Raji (cell line): ENCODE results near the gene TAS1R2.
A peak's percentile ranks its signal among the peaks of the same experiment; 100 is the strongest.

Source experiments
- POLR2A ChIP-seq: IDR thresholded peaks from 2 replicates; pipeline ENCODE4 v1.6.1; 2011; ENCODE audit warnings: low read depth, low read length, control low read depth; ENCODE audit not compliant: insufficient read depth

The TAS1R2 gene

DNA sequence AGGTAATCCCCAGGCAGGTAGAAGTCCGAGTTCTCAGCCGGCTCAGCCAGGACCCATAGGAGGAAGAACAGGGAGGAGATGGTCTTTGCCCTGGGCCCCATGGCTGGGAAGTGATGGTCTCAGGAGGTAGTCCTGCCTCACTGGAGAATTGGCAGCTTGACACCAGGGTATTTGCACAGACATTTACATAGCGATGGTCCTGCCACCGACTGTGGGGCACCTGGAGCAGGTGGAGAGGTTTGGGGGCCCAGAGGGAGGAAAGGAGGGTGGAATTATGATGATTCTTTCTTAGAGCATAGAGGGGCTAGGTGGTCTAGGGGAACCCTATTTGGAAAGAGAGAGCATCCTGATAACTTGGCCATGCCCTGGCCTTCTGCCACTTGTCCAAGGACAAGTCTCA, at the start of gene TAS1R2:
Gene TAS1R2 (minus strand): TSS at position 101 of the 400 bp plus-strand sequence. CDS start 0 bp downstream, at position 101.
- no peak for TF ChIP-seq POLR2A

DNA sequence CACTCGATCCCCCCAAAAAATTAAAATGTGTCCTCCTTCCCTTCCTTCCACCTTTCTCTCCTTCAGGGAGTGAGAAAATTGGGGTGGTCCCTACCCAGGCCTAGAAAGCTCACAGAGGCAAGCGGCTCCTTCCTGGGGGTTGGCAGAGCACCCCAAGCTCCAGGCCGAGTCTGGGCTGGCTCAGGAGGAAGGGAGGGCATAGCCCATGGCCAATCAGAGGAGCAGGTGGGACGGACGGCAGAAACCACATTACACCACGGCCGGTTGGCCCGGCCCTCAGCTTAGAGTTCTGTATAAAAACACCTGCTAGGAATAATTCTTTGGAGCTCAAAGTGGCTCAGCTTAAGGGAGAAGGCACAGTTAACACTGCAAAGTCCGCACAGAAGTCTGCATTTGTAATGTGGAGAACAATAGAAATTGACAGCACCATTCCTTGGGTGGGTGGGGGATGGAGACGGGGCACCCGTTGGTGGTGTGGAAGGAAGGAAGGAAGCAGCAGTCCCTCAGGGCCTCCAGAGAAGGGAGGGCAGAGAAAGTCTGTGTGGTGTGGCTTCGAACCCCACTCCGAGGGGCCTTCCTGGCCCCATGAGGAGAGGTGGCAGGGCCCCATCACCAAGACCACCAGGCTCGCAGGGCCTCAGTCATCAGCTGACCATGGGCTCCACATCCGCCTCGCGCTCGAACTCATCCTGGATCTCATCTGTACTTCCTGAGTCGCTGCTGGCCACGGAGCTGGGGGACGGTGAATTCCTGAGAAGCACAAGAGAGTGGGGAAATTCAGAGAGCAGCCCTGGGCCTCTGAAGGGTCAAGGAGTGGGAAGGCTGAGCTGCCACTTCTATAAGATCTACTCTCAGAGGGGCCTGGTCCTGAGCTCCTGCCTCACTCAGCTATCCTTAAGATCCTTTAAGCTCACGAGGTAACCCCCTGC, 48.7 kb upstream of the TAS1R2 start:
- no peak for TF ChIP-seq POLR2A

DNA sequence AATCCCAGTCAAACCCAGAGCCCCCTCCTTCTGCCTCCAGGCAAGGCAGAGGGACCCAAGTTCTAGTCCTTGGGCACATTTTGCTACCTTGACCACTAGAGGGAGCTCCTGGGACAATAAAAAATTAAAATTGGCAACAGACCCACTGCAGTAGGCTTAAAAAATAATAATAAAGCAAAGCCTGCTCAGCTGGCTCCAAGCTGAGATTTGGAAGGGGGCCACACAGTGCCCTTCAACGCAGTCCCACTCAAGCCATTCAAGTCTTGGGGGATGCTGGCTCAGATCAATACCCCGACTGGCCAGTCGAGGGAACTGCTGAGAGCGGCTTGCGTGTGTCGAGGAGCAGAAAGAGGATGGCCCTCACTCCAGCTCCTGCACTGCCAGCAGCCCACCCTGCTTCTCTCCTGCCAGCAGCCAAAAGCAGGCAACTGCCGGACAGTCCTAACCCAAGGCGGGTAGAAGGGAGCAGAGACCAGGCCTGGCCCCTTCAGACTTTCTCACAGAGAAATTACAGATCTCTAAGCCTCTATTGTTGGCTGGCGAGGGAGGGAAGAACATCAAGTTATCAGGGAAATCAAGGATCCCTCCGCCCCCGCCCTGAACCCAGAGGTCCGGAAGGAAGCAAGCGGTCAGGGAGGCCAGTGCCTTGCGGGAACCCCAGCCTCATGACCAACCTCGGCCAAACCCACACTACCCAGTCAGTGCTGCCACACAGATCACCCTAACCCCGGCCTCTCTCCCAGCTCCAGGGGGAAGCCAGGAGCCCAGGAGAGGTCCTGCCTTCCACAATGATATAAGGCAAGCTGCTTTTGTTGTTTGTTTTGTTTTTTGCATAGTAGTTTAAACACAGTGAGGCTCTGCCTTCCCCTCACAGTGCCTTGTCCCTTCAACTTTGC, 47.8 kb upstream of the TAS1R2 start:
- TF ChIP-seq POLR2A, result no peak

DNA sequence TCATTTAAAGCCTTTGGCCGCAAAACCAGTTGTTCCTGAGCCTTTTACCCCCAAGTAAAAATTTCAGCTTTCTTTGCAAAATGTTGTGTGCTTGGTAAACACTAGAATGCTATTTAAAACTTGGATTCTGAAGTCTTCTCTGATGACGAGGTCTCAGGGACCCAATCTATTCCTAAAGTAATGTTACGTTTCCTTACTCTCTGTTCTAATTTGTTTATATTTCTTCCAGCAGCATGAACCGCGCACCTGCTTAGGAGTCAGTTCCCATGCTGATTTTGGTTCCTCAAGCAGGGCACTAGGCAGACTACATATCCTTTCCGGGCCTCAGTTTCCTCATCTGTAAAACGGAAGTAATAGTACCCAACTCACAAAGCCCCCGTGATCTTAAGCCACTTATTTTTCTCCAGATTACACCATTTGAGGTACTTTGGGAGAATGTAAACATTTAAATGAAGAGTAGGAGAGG, 43.9 kb upstream of the TAS1R2 start:
- TF ChIP-seq POLR2A, result no peak

DNA sequence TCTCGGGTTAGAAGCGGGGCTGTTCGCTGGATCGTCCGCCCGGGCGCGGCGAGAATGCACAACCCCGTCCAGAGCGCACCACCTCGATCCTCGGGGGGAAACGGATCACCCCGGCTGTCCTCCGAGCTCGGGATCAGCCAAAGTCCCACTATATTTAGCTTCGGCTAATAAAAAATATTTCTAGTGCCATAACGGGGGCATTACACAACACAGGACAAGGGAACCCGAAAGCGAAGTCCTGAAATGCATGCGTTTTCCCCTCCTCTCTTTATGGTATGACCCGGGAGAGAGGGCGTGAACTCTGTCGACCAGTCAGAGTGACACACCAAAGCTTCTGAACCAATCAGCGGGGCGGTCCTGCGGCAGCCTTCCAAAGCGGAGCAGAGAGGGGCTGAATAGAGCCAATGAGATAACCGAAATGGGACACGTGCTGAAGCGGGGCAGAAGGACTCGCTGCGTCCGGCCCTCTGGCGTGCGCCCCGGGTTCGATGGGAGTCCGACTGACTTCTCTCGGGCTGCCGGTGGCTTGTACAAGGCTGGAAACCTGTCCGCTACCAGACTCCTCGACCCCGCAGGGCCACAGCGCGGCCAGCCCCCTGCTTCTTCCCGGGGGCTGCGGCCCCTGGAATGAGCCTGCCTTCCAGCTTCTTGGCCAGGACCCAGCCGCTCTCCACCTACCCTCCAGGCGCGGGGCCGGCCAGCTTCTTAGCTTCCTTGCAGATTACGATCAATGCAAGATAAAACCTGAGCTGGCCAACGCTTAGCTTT, 43.2 kb upstream of the TAS1R2 start, which contains the start of gene ALDH4A1:
Gene ALDH4A1 (minus strand): TSS at position 33 of the 768 bp plus-strand sequence. CDS start 32 bp downstream, at position 1.
- TF ChIP-seq POLR2A, result peak; percentile 60

DNA sequence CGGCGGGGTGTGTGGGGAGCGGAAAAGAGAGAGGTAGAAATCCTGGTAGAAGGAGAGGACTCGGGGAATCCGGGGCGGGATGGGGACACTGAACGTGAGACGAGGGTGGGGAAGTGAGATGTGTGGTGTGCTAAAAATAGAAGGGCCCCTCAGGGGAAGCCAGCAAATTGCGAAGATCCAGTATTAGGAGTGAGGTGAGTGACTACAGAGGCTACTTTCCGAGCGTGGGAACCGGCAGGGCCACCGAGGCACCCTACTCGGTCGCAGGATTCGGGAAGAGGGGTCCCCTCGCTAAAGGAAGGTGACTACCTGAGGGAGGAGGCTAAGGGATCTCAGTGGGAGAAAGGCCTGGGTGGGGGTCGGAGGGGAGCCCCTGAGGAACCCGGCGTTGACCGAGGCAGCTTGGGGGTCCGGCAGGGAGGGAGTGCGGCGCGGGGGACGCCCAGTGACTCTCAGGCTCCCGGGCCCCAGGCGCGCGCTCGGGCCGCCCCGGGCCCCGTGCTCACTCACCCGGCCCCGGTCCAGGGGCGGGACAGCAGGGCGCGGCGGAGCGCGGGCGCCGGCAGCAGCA, 42.6 kb upstream of the TAS1R2 start:
- no peak for TF ChIP-seq POLR2A

DNA sequence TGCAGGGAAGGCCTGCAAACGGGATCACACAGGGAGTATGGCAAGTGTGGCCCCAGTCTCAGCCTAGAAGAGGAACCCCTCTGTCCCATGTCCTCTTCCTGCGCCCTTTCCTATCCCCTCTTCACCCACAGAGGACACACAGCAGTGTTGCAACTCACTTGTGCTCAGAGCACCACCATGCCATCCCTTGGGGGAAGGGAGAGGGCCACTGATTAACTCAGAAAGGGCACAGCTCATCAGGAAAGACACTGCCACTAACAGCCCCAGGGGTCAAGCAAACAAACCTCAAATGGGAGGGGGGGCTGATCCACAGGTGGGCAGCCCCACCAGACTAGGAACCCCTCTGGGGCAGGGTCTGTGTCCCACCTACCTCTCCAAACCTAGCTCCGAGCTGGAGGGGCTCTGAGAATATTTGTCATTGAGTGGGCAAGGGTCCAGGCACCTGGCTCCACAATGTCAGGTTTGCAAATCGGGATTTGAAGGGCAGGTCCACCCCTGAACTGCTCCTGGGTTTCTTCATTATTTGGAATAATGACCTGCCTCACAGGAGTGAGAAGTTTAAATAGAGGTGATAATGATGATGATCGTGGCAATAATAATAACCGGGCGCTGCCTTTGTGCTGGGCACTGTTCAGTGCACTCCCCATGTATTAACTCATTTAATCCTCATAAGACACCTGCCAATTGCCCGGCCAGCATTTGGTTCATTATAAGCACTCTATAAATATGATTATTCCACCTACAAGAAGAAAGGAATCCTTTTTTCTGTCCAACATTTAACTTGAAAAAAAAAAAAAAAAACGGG, 41.9 kb upstream of the TAS1R2 start:
- no peak for TF ChIP-seq POLR2A

DNA sequence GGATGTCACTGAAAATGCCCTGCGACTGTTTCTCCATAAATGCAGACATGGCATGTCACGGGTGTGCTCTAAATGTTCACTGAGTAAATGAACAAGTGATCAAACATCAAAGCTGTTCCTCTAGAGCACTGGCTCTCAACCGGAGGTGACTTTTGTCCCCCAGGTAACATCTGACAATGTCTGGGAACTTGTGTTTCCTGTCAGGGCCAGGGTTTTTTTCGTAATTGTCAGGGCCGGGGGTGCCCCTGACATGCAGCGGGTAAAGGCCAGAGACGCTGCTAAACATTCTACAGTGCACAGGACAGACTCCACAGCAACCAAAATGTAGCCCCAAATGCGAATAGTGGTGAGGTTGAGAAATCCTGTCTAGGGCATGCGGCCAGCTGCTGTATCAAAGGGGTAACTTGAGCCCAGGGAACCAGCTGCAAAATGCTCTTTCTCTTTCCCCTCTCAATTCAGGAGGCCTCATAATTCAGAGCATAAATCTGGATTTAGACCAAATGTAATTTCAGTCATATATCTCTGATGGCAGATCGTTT, 40.9 kb upstream of the TAS1R2 start:
- TF ChIP-seq POLR2A, result no peak

DNA sequence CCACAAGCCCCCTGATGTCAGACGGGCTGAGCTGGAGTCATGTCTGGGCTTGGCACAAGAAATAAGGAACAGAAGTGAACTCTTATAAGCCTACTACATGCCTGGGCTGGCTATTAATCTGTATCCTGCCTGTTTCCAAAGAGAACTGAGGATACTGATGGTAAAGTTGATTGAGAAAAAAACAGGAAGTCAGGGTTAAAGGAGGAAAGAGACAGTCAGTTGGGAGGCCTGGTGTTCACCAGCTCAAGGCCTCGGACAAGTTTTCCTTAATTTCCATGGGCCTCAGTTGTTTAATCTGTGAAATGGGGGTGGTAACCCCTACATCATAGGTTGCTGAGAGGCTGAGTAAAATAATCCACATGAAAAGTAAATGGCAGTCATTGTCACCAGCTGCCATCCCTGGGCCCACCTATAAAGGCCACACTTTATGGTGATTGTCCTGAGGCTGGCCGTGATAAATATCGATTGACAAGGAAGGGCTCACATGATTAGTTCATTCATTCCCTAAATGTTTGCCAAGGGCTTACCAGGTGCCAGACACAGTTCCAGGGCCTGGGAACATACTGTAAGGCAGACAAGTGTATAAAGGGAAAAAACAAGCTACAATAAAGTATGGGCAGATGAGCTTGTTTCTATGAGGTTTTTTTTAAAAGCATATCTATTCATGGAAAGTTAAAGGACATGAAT, 40.0 kb upstream of the TAS1R2 start:
- TF ChIP-seq POLR2A, result no peak

DNA sequence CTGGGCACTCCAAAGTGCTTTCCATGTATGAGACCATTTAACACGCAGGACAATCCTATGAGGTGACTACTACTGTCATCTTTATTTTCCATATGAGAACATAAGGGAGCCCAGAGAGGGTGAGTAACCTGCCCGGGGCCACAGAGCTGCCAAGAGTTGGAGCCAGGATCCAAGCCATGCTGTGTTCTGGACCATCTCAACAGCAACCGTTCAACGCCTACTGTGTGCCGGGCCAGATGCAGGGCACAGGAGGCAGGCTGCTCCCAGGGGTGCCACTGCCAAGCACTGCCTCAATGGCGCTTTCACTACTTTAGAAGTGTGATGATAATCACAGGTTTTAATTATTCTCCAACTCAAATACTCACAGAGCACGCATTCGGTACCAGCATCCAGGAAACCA, 39.1 kb upstream of the TAS1R2 start:
- no peak for TF ChIP-seq POLR2A

DNA sequence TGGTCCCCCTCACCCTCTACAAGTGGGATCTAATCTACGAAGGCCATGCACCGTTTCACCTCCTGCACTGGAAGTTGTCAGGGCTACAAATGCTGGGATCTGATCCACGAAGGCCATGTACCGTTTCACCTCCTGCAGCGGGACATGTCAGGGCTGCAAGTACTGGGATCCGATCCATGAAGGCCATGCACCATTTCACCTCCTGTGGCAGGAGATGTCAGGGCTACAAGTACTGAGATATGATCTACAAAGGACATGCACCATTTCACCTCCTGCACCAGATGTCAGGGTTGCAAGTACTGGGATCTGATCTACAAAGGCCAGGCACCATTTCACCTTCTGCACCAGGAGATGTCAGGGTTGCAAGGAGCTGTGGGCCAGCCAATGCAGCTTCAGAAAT, 35.9 kb upstream of the TAS1R2 start:
- no peak for TF ChIP-seq POLR2A

DNA sequence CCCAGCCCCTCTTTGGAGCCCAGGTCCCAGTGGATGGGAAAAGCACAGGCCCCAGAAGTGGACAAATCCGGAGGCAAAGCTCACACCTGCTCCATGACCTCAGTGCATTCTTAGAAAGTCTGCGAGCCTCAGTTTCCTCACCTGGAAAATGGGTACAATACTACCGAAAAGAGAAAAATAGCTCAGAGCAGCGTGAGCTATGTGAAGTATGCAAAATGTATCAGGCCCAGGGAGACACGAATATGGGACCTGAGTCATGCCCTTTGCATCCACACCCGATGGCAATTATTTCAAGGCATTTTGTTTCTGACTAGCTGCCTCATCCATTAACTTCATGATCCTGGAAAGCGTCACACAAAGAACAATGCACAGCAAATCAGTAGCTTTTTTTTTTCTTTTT, 33.7 kb upstream of the TAS1R2 start:
- no peak for TF ChIP-seq POLR2A

DNA sequence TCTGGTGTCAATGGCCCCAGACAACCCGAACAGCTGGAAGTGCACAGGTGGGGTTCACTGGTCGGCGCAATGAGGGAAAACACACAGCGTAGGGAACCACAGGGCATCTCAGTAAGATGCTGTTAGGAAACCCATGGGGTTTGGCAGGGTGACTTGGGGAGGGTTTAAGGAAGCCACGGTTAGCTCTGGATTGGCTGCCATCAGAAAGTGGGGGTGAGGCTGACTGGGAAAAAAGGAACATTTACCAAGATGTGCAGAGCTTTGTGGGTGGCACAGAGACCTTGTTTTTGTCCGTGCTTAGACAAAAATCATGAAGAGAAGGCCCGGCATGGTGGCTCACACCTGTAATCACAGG, 31.9 kb upstream of the TAS1R2 start:
- no peak for TF ChIP-seq POLR2A
